Sciatic nerve (tissue), 2 donors: ENCODE results near the gene IGF2. TPM values are rescaled to one million over a fixed set of nuclear protein-coding genes. Genes with fewer than 3 reads are reported as not detected.
"Not testable (repeated sequence)": the region's sequence is repeated elsewhere in the genome, so short reads cannot be mapped to it uniquely, and the experiment has no call there.

Experiments used
- ATAC-seq: fragments of 200-7000 bp; cut with Tn5 transposase; one replicate; pipeline ENCODE4 v1.9.1; 2020; ENCODE audit warnings: mild to moderate bottlenecking, moderate library complexity
- DNase-seq: peaks from one replicate; pipeline ENCODE4 v3.0.0-alpha.2; 2020; ENCODE audit warnings: low spot score
- intact Hi-C: fragments of 100-400 bp; cut with DNase I; formaldehyde crosslinking; loops from one replicate; pipeline ENCODE4 v1.14.2; 2022
- total RNA-seq: library from RNA; stranded (reverse); fragmentation: NEBNext Ultra II Directional; extraction: Animal tissue kit (Norgen Biotek cat#: 25700); gene quantifications from one replicate; pipeline ENCODE4 v1.2.1, GENCODE V29; 2021
- donor health status: DM: no; HTN: no; CAD: no.
- donor health status: DM: no; HTN: no; CAD: no.

IGF2 gene, protein sequence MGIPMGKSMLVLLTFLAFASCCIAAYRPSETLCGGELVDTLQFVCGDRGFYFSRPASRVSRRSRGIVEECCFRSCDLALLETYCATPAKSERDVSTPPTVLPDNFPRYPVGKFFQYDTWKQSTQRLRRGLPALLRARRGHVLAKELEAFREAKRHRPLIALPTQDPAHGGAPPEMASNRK
- 473 TPM for total RNA-seq

DNA sequence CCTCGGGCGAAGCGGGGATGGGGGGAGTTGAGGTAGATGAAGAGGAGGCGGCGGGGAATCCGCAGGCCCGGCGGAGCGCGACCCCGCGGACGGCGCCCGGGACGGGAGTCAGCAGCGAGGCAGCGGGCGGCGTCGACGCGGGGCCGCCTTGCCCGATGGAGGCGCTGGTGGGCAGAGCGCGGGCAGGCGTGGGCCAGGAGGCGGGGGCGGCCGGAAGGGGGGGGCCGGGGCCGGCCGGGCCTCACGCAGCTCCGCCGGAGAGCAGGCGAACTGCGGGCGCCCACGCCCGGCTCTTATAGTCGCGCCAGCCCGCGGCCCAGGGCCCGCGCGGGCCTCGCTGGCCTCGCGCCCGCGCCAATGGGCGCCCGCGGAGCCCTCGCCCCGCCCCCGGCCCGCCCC, at the start of gene IGF2:
IGF2 (minus strand) TSS at position 267 of the 399 bp plus-strand sequence. CDS start 3,866 bp downstream, outside the sequence.
- ATAC-seq (no peak), DNase-seq (no peak)
- intact Hi-C loops = no loop called here

DNA sequence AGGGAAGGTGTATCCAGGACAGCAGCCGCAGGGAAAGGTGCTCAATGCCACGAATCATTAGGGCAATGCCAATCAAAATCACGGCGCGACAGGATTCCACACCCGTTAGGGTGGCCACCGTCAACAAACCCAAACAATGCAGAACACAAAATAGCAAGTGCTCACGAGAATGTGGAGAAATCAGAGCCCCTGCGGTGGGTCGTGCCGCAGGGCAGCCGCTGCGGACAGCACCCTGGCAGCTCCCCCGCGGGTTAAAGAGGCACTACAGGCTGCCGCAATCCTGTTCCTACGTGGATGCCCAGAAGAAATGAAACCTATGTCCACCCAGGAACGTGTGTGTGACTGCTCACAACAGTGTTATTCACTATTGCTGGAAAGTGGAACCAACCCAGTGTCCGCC, 49.6 kb upstream of the IGF2 start:
- ATAC-seq (no peak), DNase-seq (no peak)
- intact Hi-C loops = no loop called here

DNA sequence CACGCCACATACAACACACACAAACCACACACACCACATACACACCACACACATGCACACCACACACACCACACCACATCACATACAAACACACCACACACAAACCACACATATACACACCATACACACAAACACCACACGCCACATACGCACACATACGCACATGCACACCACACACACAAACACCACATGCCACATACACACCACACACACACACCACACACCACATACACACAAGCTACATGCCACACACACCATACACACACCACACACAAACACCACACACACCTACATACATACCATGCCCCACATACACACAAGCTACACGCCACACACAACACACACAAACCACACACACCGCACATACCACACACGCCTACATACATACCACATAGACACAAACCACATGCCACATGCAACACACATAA, 48.1 kb upstream of the IGF2 start:
- DNase-seq = no peak
- intact Hi-C loops = no loop called here

DNA sequence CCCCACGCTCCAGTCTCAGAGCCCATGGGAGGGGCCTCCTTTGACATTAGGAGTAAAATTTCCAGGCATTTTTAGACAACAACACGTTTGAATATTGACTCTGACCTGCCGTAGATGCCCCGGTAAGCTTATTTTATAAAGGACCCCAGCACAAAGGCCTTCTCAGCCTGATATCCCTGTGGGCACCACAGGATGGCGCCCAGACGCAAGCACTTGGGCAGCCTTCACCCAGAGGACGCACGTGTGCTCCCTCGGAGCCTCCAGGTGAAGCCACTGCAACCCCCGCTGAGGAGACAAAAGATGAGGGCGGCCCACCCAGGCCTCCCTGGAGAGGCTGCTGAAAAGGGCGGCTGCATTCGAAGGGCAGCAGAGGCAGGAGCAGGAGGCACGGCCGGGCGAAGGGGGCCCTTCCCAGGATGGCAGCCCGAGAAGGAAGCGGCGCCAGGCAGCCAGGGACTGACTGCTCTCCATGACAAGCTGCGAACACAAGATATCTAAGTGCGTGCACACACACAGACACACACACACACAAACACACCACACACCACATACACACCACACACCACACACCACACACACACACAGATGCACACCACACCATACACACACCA, 47.6 kb upstream of the IGF2 start:
- ATAC-seq = no peak
- intact Hi-C loops = no loop called here
- DNase-seq = no peak

More for the DNA sequence above, 48.1 kb upstream of the IGF2 start:
- ATAC-seq = no peak

DNA sequence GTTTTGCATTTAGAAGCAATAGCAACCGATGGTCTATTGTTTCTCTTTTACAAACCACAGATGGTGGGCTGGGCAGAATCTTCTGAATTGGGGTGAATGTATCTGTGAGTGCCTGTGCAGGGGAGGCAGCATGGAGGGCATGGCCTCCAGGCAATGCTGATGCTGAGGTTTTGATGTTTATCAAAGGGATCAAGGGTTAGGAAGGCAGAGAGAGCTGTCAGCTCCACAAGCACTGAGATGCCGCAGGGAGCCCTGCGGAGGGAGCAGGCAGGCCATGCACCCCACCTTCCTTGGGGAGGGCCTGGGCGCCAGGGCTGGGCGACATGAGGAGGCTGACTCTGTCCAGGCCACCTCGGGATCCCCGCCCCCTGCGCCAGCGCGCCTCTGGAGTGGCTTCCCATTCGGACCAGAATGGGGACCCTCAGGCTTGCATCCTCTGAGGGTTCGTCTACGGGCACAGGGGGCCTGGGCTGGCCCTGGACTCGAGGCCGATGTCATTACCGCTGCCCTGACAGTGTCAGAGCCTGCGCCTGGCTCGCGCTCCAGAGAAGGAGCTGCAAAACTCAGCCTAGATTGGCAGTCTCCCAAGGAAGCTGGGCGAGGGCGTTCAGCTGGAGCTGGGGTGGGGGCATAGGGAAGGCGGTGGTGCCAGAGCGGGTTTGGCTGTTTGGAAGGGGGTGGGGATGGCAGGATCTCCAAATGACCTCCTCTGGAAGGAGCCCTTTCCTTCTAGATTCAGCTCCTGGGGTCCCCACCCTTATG, 46.3 kb upstream of the IGF2 start:
- ATAC-seq = no peak

DNA sequence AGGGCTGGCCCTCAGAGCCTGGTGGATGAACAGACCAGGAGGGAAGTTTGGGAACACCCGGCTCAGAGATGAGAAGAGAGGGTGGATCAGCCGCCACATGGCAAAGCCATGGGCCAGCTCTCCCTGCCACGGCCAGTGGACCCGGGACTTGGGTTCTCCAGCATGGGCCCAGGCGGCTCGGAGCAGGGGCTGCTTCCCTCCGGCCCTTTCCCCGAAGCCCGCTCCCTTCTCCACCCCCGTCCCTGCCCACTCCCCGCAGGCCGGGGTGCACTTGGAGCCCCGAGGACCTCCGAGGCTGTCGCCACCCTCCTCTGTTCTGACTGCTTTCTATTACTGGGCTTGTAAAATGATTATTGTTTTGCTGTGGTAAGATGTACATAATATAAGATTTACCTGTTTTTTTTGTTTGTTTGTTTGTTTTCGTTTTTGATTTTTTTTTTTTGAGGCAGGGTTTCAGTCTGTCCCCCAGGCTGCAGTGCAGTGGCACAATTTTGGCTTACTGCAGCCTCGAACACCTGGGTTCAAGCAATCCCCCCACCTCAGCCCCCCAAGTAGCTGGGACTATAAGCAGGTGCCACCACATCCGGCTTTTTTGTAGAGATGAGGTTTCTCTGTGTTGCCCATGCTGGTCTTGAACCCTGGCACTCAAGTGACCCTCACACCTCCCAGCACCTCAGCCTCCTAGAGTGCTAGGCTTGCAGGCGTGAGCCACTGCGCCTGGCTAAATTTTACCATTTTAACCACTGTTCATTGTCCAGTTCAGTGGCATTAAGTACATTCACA, 43.7 kb upstream of the IGF2 start:
- intact Hi-C loops = no loop called here
- no peak for ATAC-seq
- DNase-seq = no peak

More for the DNA sequence above, 46.3 kb upstream of the IGF2 start:
- DNase-seq = no peak
- intact Hi-C loops = no loop called here

DNA sequence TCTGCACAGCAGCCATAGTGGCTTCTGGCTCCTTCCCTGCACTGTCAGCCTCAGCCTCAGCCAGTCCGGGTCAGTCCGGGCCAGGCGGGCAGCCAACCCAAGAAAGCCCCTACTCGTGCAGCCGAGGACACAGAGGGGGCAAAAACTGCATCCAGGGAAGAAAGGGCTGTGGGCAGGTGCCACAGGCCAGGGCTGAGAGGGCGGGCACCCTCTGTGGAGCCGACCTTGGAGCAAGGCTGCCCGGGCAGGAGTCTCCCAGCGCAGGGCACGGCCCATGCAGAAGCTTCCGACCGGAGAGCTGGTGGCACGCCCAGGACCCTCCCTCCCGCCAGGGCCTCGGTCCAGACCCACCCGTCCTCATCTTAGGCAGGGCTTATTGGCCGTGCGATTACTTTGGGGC, 42.9 kb upstream of the IGF2 start:
- no peak for ATAC-seq
- intact Hi-C loops = no loop called here

DNA sequence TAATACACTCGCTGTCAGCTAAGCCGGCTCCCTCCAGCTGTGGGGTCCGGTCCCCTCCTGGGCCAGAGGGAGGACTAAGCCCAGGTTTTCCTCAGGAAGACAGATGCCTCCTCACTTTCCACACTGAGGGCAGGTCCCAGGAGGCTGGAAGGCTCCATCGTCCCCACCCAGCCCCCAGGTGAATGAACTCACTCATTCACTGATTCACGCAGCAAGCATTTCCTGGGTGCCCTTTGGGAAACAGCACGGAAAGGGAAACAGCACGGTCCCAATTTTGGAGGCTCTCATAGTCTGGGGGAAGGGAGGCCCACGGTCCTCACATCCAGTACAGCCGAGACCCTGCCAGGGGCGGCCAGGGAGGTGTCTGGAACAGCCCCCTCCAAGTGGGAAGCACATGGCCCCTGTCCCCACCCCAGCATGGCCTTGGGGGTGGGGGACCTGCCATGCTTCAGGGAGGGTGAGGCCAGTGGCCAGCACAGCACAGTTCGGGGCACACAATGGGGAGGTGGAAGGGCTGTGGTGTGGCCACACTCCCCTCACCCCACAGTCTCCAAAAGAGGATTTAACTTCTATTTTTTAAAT, 41.7 kb upstream of the IGF2 start:
- ATAC-seq (no peak), DNase-seq (no peak)
- intact Hi-C loops = no loop called here

More for the DNA sequence above, 42.9 kb upstream of the IGF2 start:
- no peak for DNase-seq

DNA sequence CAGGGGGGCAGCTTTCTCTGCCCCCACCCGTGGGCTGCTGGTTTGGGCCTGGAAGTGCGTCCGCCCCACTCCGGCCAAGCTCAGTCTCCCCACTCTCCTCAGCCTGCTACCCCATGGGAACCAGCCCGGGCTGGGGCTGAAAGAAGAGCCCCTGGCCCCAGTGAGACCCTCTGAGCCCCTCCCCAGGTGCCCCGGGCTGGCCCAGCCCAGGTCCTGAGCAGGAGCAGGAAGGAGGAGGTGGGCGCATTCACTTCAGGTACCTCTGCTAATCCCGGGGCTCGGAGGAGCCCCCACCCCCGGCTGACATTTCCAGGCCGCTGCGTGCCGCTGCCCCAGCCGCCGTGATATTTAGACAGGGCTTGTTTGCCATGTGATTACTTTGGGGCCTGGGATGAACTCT, 41.2 kb upstream of the IGF2 start:
- ATAC-seq (no peak), DNase-seq (no peak)
- intact Hi-C loops = no loop called here

DNA sequence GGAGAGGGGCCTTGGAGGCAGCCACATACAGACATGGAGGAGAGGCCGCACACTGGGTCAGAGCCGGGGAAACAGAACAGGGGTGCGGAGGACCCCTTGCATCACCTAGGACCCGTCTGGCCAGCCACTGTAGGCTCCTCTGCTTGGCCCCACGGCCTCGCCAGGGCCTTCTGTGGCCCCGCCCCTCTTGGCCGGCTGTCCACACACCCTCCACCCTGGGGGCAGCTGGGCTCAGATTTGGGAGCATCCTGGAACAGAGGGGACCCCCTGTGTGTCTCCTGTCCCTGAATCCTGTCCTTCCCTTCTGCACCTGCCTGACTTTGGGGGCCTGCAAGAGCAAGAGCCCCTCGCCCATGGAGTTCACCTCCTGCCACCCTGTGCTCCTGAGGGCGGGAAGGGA, 40.3 kb upstream of the IGF2 start:
- DNase-seq (no peak), ATAC-seq (no peak)
- intact Hi-C loops = no loop called here

DNA sequence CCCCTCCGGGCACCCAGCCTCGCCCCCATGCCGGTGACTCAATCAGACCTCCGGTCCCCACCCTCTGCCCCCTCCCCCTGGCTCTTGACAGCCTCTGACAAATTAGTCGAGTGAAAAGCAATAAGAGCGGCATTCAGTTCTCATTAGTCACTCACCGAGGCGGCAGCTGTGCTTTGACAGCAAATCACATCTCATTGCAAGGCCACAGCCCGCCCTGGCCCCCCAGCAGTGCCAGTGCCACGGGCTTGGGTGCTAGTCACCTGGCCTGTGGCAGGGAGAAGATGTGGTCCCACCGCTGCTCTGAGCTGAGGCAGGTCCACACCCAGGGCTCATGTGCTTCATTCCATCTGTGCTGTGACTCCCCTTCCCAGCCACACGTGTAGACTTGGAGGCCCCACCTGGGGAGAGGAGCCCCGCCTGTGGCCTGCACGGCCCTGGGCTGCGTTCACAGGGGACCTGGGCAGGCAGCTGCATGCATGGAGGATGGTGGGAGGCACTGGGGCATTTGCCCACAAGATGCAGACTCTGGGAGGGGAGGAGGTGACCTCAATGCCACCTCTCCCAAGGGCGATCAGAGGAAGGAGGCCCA, 39.8 kb upstream of the IGF2 start:
- intact Hi-C loops = no loop called here
- ATAC-seq (no peak), DNase-seq (no peak)

DNA sequence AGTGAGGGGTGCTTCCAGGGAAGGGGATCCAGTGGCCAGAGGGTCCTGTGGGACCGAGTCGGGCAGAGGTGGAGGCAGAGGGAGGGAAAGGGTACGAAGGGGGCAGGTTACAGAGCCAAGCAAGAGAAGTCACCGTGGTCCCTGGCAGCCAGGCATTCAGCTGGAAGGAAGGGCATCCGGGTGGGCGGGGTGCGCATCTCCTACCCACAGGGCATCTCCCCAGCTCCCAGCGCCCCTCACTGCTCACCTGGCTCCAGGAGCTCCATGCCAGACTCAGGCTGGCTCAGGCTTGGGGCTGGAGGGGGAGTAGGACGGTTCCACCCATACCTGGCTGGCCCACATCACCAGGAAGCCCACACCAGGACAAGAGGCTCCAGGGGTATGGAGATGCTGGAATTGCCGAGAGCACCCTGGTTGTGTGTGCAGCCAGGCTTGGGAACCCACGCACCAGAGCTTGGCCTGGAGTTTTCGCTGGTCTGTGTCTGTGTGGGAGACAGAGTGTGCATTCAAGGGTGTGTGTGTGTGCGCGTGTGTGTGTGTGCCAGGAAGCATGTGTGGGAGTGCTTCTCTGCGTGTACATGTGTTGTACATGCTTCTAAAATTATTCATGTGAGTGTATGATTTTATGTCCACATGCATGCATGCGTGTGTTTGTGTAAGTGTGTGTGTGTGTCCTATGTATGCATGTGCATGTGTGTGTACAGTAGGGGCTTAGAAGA, 39.0 kb upstream of the IGF2 start:
- intact Hi-C loops, ATAC-seq: not testable (repeated sequence)

DNA sequence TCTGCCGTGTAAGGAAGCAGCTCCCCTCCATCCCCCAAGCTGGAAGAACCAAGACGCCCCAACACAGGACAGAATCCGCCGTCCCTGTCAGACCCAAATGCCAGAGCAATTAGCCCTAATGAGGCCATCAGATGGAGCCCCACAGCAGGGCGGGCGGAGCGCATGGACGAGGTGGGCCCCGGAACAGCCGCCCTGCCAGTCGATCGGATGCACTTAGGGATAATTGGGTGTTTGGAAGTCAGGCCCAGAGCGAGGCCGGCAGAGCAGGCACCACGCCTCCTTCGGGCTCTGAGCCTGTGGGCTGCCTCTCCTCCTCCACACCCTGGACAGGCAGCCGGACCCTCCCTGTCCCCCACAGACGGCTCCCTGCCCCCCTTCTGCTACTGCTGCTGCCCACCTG, 37.9 kb upstream of the IGF2 start:
- ATAC-seq (no peak), DNase-seq (no peak)
- intact Hi-C loops = no loop called here

More for the DNA sequence above, 39.0 kb upstream of the IGF2 start:
- DNase-seq = not testable (repeated sequence)

DNA sequence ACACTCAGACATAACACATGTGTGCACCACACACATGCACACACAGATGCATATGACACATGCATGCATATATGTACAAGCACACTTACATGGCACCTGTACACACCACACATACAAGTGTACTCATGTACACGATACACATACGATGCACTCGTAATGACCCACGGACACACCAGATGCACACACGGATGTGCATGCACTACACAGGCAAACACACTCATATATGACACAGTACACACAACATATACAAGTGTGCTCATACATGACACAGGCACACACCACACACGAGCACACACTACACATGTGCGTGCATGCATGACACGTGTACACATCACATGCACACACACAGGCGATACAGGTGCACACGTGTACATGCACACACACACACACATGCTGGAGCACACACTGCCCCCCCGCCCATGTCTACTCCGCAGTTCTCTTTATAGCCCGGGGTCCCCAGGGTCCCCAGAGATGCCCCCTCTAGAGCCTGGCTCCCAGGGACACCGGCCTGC, 37.3 kb upstream of the IGF2 start:
- ATAC-seq = peak; percentile 12
- intact Hi-C loops = no loop called here
- no peak for DNase-seq

DNA sequence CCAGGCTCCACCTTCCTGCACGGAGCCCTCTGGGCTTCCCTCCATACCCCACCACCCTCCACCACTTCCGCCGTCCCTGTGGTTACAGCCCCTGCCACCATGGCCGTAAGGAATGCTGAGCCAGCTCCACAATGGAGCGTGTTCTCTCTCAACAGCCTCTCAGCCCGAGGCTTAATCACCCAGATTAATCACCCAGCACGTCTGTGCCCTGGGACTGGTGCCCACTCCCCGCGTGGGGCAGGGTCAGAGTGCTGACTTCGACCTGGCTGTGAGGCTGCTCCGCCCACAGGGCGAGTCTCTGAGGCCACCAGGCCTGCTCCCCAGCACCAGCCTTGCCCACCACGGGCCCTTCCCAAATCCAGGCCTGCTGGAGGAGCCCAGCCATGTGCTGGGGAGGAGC, 36.5 kb upstream of the IGF2 start:
- ATAC-seq = no peak
- DNase-seq = no peak
- intact Hi-C loops = no loop called here

DNA sequence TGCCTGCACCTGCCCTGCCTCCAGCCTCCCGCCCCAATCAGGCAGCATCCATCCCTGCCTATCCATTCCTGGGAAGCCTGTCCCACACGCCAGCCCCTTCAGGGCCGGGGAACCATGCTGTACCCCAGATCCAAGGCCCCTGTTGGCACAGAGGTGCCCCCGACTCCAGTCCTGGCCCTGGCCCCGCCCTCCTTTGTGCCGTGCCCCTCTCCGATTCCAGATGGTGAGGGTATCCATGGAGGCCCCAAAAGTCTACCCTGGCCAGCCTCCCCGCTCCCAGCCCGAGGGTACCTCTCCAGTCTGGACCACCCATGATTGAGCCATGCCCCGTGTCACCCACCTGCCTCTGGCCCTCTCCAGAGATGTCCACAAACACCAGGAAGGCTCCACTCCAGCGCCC, 35.2 kb upstream of the IGF2 start:
- intact Hi-C loops = no loop called here
- ATAC-seq (no peak), DNase-seq (no peak)

DNA sequence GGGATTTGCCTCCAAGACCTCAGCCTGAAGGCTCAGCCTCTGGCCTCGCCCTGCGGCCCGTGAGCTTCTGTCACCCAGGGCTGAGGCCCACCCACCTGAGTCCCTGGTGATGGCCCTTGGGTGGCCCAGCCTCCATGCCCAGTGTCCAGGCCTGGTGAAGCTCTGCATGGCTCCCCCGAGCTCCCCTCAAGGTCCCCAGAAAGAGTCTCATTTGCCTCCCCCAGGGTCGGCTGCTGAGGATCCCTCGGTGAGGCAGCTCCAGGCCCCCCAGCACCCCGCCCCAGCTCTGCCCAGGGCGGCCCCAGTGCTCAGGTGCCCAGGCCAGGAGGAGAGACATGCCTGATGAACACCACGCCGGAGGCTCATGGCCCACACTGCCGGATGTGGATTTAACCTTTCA, 34.6 kb upstream of the IGF2 start:
- DNase-seq (no peak), ATAC-seq (no peak)
- intact Hi-C loops = no loop called here

DNA sequence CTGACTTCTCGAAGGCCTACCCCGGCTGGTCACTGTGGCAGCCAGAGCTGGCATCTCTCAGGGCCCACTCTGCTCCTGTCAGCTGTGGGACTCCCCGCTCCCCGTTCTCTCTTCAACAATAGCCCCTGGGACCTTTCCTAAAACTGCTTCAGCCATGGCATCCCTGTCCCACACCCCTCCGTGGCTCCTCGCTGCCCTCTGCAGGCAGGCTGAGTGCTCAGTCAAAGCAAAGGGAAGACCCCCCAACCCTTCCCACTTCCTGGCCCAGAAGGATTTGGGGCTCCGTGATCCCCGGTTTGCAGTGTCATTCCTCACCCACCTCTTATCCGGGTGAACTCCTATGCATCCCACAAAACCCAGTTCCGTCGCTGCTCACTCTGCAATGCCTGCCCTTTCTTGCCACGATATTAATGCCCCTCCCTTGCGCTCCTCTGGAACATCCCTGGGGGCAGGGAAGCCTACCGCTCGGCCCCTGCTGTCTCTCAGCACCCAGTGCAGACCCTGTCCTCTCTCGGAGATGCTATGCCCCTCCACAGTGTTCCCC, 34.0 kb upstream of the IGF2 start:
- intact Hi-C loops = no loop called here
- DNase-seq = no peak

More for the DNA sequence above, 34.0 kb upstream of the IGF2 start:
- ATAC-seq = no peak
